ENCODE results near the gene AGAP2. TPM values are rescaled to one million over a fixed set of nuclear protein-coding genes. Genes with fewer than 3 reads are reported as not detected.

The AGAP2 gene
- total RNA-seq, 1 experiment from 2014 or later: 0.40 TPM

DNA sequence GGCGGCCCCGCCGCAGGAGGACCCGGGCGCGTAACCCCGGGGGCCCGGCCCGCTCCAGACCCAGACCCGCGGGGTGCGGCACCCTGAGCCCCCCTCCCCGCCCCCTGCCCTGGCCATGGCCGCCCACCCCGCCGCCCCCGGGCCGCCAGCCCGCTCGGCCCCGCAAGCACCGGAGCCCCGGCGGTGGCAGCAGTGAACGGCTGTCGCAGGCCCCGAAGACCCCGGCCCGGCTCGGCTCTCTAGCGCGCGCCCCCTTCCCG lies 16.6 kb upstream of the AGAP2 start:
- ChIA-PET CTCF (no interaction called here), POLR2A (ENCODE audit: unreplicated experiment) (interaction anchor here (0.5 kb wide), 1 partner anchor 32 kb away, joined by 3 read pairs; no protein-coding TSS in a partner anchor)
- Histone ChIP-seq H2AFZ (ENCODE audit: low read length) (no peak overlapping the region), H3K36me3 (ENCODE audit: low read depth, low read length) (peaks cover 10% of the 10 kb centered on the region; the same call in 1 of the 2 replicates), H3K9ac (ENCODE audit: low read length) (no peak overlapping the region), H3K4me2 (ENCODE audit: low read length) (peak overlapping the region; percentile 92), H3K9me3 (ENCODE audit: low read length) (no peaks in the 10 kb centered on the region), H3K4me1 (ENCODE audit: insufficient read depth, low read length) (peaks cover 31% of the 10 kb centered on the region), H3F3A (ENCODE audit: low read length, unreplicated experiment) (no peaks in the 10 kb centered on the region), H3K27ac (ENCODE audit: low read length) (no peak overlapping the region), H3K27me3 (ENCODE audit: low read length) (no peaks in the 10 kb centered on the region), H3K9me2 (replicated peaks; ENCODE audit: low read length) (no peaks in the 10 kb centered on the region), H3K4me3 (ENCODE audit: low read length) (peak overlapping the region; percentile 75), H3K79me2 (ENCODE audit: low read length) (peaks cover 25% of the 10 kb centered on the region), H4K20me1 (ENCODE audit: low read length) (no peaks in the 10 kb centered on the region)
- BruUV-seq (replicated peaks): no TSS peak
- TF ChIP-seq EZH2 (IDR thresholded peaks at IDR 0.05; ENCODE audit: low read length, unreplicated experiment) (no peak), EZH2phosphoT487 (IDR thresholded peaks at IDR 0.05; ENCODE audit: borderline replicate concordance, low read length) (no peak)
- TF ChIP-seq, protein P1, sequence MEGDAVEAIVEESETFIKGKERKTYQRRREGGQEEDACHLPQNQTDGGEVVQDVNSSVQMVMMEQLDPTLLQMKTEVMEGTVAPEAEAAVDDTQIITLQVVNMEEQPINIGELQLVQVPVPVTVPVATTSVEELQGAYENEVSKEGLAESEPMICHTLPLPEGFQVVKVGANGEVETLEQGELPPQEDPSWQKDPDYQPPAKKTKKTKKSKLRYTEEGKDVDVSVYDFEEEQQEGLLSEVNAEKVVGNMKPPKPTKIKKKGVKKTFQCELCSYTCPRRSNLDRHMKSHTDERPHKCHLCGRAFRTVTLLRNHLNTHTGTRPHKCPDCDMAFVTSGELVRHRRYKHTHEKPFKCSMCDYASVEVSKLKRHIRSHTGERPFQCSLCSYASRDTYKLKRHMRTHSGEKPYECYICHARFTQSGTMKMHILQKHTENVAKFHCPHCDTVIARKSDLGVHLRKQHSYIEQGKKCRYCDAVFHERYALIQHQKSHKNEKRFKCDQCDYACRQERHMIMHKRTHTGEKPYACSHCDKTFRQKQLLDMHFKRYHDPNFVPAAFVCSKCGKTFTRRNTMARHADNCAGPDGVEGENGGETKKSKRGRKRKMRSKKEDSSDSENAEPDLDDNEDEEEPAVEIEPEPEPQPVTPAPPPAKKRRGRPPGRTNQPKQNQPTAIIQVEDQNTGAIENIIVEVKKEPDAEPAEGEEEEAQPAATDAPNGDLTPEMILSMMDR (conservative IDR thresholded peaks at IDR 0.05; ENCODE audit: low read depth, low read length): no peak
- DNase-seq: no peak
- no peak for ATAC-seq
- intact Hi-C loops (cut with micrococcal nuclease): no loop called here

DNA sequence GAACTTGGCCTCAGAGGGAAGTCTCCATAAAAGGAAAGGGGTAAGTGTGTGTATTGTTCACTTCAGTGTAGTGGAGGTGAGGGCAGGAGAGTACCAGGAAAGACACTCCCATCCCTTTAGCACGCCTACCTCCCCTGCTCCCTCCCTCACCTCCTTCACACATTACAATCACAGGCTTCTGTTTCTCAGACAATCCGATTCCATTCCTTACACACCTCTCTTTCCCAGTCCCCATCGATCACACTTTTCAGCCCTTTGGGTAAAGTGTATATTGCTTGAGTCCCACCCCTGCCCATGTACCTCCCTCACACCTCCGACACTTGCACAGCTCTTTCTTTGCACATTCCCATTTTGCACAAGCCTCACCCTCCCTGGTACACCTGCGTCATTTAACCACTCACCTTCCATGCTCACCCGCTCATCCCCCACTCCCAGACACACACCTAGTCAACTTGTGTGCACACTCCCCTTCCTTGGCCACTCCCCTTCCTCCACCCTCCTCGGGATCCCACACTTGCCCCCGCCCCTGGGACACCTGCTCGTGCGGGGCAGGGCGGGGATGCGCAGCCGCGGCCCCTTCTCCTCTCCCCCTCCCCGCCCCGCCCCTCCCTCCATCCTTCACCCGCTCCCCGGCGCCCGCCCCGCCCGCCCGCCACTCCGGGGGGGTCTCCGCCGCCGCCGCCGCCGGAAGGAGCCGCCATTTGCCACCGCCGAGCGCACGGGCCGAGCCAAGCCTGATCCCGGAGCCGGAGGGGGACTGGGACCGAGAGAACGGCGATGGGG lies 16.1 kb upstream of the AGAP2 start, which contains the start of gene MARCHF9:
TSS of gene MARCHF9 (plus strand) at position 693 of the 783 bp plus-strand sequence. CDS start 426 bp downstream, outside the sequence.
- H3F3A ChIP-seq (ENCODE audit: low read length, unreplicated experiment): no peaks in the 10 kb centered on the region
- peaks cover 11% of the 10 kb centered on the region; the same call in 1 of the 2 replicates for H3K36me3 ChIP-seq (ENCODE audit: low read depth, low read length)
- peak within 1 kb of the TSS; percentile 92 for H3K4me2 ChIP-seq (ENCODE audit: low read length)
- no peaks in the 10 kb centered on the region for H3K27me3 ChIP-seq (ENCODE audit: low read length)
- peak within 1 kb of the TSS; percentile 42 for H3K9ac ChIP-seq (ENCODE audit: low read length)
- no peaks in the 10 kb centered on the region for H4K20me1 ChIP-seq (ENCODE audit: low read length)
- H3K9me2 ChIP-seq (replicated peaks; ENCODE audit: low read length): no peaks in the 10 kb centered on the region
- peak within 1 kb of the TSS; percentile 75 for H3K4me3 ChIP-seq (ENCODE audit: low read length)
- DNase-seq: peak; percentile 86
- peak; percentile 54 for ATAC-seq
- no peak within 1 kb of the TSS for H3K27ac ChIP-seq (ENCODE audit: low read length)
- peaks cover 29% of the 10 kb centered on the region for H3K79me2 ChIP-seq (ENCODE audit: low read length)
- intact Hi-C loops (cut with micrococcal nuclease): no loop called here
- H3K9me3 ChIP-seq (ENCODE audit: low read length): no peaks in the 10 kb centered on the region
- CTCF ChIA-PET: no interaction called here
- TF ChIP-seq, protein P1 (conservative IDR thresholded peaks at IDR 0.05; ENCODE audit: low read depth, low read length): no peak
- TF ChIP-seq EZH2 (IDR thresholded peaks at IDR 0.05; ENCODE audit: low read length, unreplicated experiment) (no peak), EZH2phosphoT487 (IDR thresholded peaks at IDR 0.05; ENCODE audit: borderline replicate concordance, low read length) (no peak)
- H3K4me1 ChIP-seq (ENCODE audit: insufficient read depth, low read length): peaks cover 31% of the 10 kb centered on the region
- peak within 1 kb of the TSS; percentile 90 for H2AFZ ChIP-seq (ENCODE audit: low read length)
- POLR2A ChIA-PET (ENCODE audit: unreplicated experiment): interaction anchor here (0.5 to 0.6 kb wide), 2 partner anchors 31 to 49 kb away, joined by 3 read pairs; no protein-coding TSS in a partner anchor
- BruUV-seq (replicated peaks): no TSS peak

All from PC-3 (cell line).